A549 (cell line): Measurements from ENCODE around the gene PTMS. TPM values are rescaled to one million over a fixed set of nuclear protein-coding genes. Genes with fewer than 3 reads are reported as not detected.

Source experiments
- ATAC-seq, 2 experiments: fragments of 200-7000 bp in 1 of 2; fragments of >200 bp in 1 of 2; cut with Nextera tagmentation in 1 of 2; cut with Tn5 transposase in 1 of 2; 3 replicates each; pipeline versions ENCODE4 v1.8.0 to v1.9.1; 2018 to 2020; ENCODE audit warnings: mild to moderate bottlenecking in 1 of 2, moderate library complexity in 1 of 2
- CTCF ChIA-PET: fragments of 300-600 bp; sonication (Branson Sonifier 250); formaldehyde crosslinking; extraction: SDS; loops from one replicate; lab custom pipeline; 2021; ENCODE audit warnings: antibody characterized with exemption, inconsistent platforms; lab: Yijun Ruan, JAX
- POLR2A ChIA-PET: fragments of 350-600 bp; formaldehyde crosslinking; extraction: SDS; loops from one replicate; lab custom pipeline; 2021; ENCODE audit warnings: antibody characterized with exemption, inconsistent platforms; lab: Yijun Ruan, JAX
- DNase-seq, 2 experiments: peaks; one replicate each; pipeline versions ENCODE4 v3.0.0 to v3.0.0-alpha.2; 2011 to 2016; ENCODE audit warnings: low read depth in 1 of 2, low spot score in 1 of 2
- FAIRE-seq: peaks from 2 replicates; lab custom pipeline; 2011; peaks lifted over from hg19 to GRCh38; lab: Jason Lieb, UNC
- H3K27ac ChIP-seq, 2 experiments: fragments of >200 bp; sonication (Bioruptor Twin); formaldehyde crosslinking; 3 replicates each; pipeline ENCODE4 v1.5.1; 2016 to 2017
- H3K4me1 ChIP-seq: fragments of >200 bp; sonication (Bioruptor Twin); formaldehyde crosslinking; 3 replicates; pipeline ENCODE4 v1.6.1; 2016
- H3K4me2 ChIP-seq: fragments of >200 bp; sonication (Bioruptor Twin); formaldehyde crosslinking; 3 replicates; pipeline ENCODE4 v1.6.1; 2016
- H3K4me3 ChIP-seq: fragments of >200 bp; sonication (Bioruptor Twin); formaldehyde crosslinking; 3 replicates; pipeline ENCODE4 v1.5.1; 2016
- H3K9me3 ChIP-seq: fragments of >200 bp; sonication (Bioruptor Twin); formaldehyde crosslinking; 3 replicates; pipeline ENCODE4 v1.6.1; 2016
- BHLHE40 ChIP-seq: IDR thresholded peaks from 2 replicates; pipeline ENCODE4 v1.6.1; 2012; ENCODE audit warnings: low read depth, low read length, inconsistent platforms
- CHD2 ChIP-seq: fragments of 150-350 bp; IDR thresholded peaks from 2 replicates; pipeline ENCODE4 v1.6.1; 2014; ENCODE audit warnings: low read length; ENCODE audit not compliant: partially characterized antibody
- EHMT2 ChIP-seq: fragments of 200-600 bp; sonication (generic); IDR thresholded peaks from 2 replicates; pipeline ENCODE4 v1.6.1; 2016; ENCODE audit warnings: antibody characterized with exemption, low read depth, mild to moderate bottlenecking, moderate library complexity
- ELK1 ChIP-seq: fragments of 150-350 bp; IDR thresholded peaks from 2 replicates; pipeline ENCODE4 v1.6.1; 2014; ENCODE audit warnings: low read depth, mild to moderate bottlenecking, low read length
- EP300 ChIP-seq, 2 experiments: fragments of >200 bp; sonication (Bioruptor Twin); formaldehyde crosslinking; IDR thresholded peaks; 2 replicates in 1 of 2; 3 replicates in 1 of 2; pipeline ENCODE4 v1.6.1; 2016 to 2017
- FOSL2 ChIP-seq, 2 experiments: fragments of 450-650 bp in 1 of 2; fragments of >200 bp in 1 of 2; sonication (Bioruptor Twin) in 1 of 2; formaldehyde crosslinking; IDR thresholded peaks; 2 replicates each; pipeline versions ENCODE4 v1.5.0 to v1.6.1; 2016 to 2020; ENCODE audit warnings: mild to moderate bottlenecking in 1 of 2, moderate library complexity in 1 of 2
- HES2 ChIP-seq: fragments of >200 bp; sonication (Bioruptor Twin); formaldehyde crosslinking; IDR thresholded peaks from 2 replicates; pipeline ENCODE4 v1.6.1; 2016
- HEYL ChIP-seq: fragments of 250-450 bp; sonication (Bioruptor Pico); IDR thresholded peaks from 2 replicates; pipeline ENCODE4 v1.8.0; 2021; ENCODE audit warnings: mild to moderate bottlenecking, moderate library complexity
- HMGXB4 ChIP-seq: fragments of 250-450 bp; sonication (Bioruptor Pico); IDR thresholded peaks from 2 replicates; pipeline ENCODE4 v1.5.0; 2021; ENCODE audit warnings: mild to moderate bottlenecking, moderate library complexity, borderline replicate concordance
- HOXA7 ChIP-seq: fragments of 250-450 bp; sonication (Bioruptor Pico); IDR thresholded peaks from 2 replicates; pipeline ENCODE4 v1.5.0; 2020; ENCODE audit warnings: mild to moderate bottlenecking, moderate library complexity
- HOXB13 ChIP-seq: fragments of 250-450 bp; sonication (Bioruptor Pico); IDR thresholded peaks from 2 replicates; pipeline ENCODE4 v1.5.0; 2020; ENCODE audit warnings: low read depth, mild to moderate bottlenecking, moderate library complexity
- HOXB5 ChIP-seq: fragments of 250-450 bp; sonication (Bioruptor Pico); IDR thresholded peaks from 2 replicates; pipeline ENCODE4 v1.5.0; 2020; ENCODE audit warnings: mild to moderate bottlenecking, moderate library complexity
- KDM1A ChIP-seq: fragments of 200-600 bp; sonication (generic); IDR thresholded peaks from 2 replicates; pipeline ENCODE4 v1.6.1; 2016; ENCODE audit warnings: low read depth, mild to moderate bottlenecking
- MAFK ChIP-seq: fragments of 450-650 bp; IDR thresholded peaks from 2 replicates; pipeline ENCODE4 v1.6.1; 2014; ENCODE audit not compliant: partially characterized antibody
- MAX ChIP-seq: IDR thresholded peaks from 2 replicates; pipeline ENCODE4 v1.6.1; 2012
- MAZ ChIP-seq: fragments of 150-350 bp; IDR thresholded peaks from 2 replicates; pipeline ENCODE4 v1.6.1; 2014; ENCODE audit warnings: antibody characterized with exemption, low read depth, low read length, borderline replicate concordance
- NFE2L2 ChIP-seq: fragments of 150-350 bp; conservative IDR thresholded peaks from 2 replicates; pipeline ENCODE4 v1.6.1; 2014; ENCODE audit warnings: low read length
- NPAS2 ChIP-seq: fragments of 250-450 bp; sonication (Bioruptor Pico); IDR thresholded peaks from 2 replicates; pipeline ENCODE4 v1.8.0; 2022; ENCODE audit warnings: mild to moderate bottlenecking, moderate library complexity, borderline replicate concordance
- POLR2AphosphoS2 ChIP-seq: conservative IDR thresholded peaks from 2 replicates; pipeline ENCODE4 v1.6.1; 2012; ENCODE audit warnings: low read length, improper control_type of control experiment, inconsistent platforms
- RARB ChIP-seq: fragments of 250-450 bp; sonication (Bioruptor Pico); IDR thresholded peaks from 2 replicates; pipeline ENCODE4 v1.8.0; 2021; ENCODE audit warnings: mild to moderate bottlenecking, moderate library complexity
- RFX5 ChIP-seq: fragments of 450-650 bp; IDR thresholded peaks from 2 replicates; pipeline ENCODE4 v1.7.1; 2014; ENCODE audit warnings: antibody characterized with exemption, mild to moderate bottlenecking, moderate library complexity
- TFCP2L1 ChIP-seq: fragments of 250-450 bp; sonication (Bioruptor Pico); IDR thresholded peaks from 2 replicates; pipeline ENCODE4 v1.5.0; 2021; ENCODE audit warnings: mild to moderate bottlenecking
- TP53 ChIP-seq: fragments of 250-450 bp; sonication (Bioruptor Pico); IDR thresholded peaks from 2 replicates; pipeline ENCODE4 v1.5.0; 2021; ENCODE audit warnings: mild to moderate bottlenecking, moderate library complexity
- ZFP36 ChIP-seq: fragments of 450-650 bp; IDR thresholded peaks from 2 replicates; pipeline ENCODE4 v1.6.1; 2014; ENCODE audit warnings: borderline replicate concordance; ENCODE audit not compliant: partially characterized antibody
- ZSCAN20 ChIP-seq: fragments of 250-450 bp; sonication (Bioruptor Pico); IDR thresholded peaks from 2 replicates; pipeline ENCODE4 v1.8.0; 2022; ENCODE audit warnings: mild to moderate bottlenecking, moderate library complexity
- WGBS: methylation state at CpG from one replicate; pipeline ENCODE4 v1.1.6; 2017; ENCODE audit errors: missing lambda C conversion rate; 5-methylcytosine and 5-hydroxymethylcytosine counted together
- polyA plus RNA-seq, 4 experiments: library from polyadenylated mRNA; depleted of rRNA in 3 of 4; stranded (reverse); fragments of >200 nt; fragmentation: RNase III in 1 of 4; extraction: RNeasy Plus Mini Kit Qiagen cat#74134 plus additional on column Dnase treatment in 1 of 4; gene quantifications; 2 replicates in 3 of 4; 3 replicates in 1 of 4; pipeline ENCODE4 v1.2.3, GENCODE V29; 2011 to 2017

PTMS gene
- polyA plus RNA-seq, 2 of the 4 experiments (the other 2 are of a cell fraction) = 391 to 1,195 TPM

GRCh38 chr12:6778574-6779550, 12.7 kb downstream of the PTMS start (continued):
- no peak for TF ChIP-seq ELK1
- TF ChIP-seq HES2 = no peak
- TF ChIP-seq HOXA7 = no peak
- no peak for TF ChIP-seq TP53 (CRISPR knock-in tag)
- no peak for TF ChIP-seq HOXB13 (CRISPR knock-in tag)
- no peak for TF ChIP-seq FOSL2 (IDR thresholded peaks at IDR 0.05)
- 0 out of 2 replicates have a peak, but pooled peaks have one; percentile 3 for TF ChIP-seq FOSL2 (CRISPR knock-in tag; IDR thresholded peaks at IDR 0.05)
- no peak for TF ChIP-seq TFCP2L1 (CRISPR knock-in tag)
- peak; percentile 65; the same call in 1 of the 2 replicates for TF ChIP-seq BHLHE40
- TF ChIP-seq RFX5 = no peak
- TF ChIP-seq NPAS2 (CRISPR knock-in tag) = peak; percentile 79
- no peak for TF ChIP-seq ZSCAN20
- peak; percentile 56 for TF ChIP-seq CHD2
- no peak for TF ChIP-seq MAFK
- TF ChIP-seq NFE2L2 = no peak
- 0 out of 2 replicates have a peak, but pooled peaks have one; percentile 56 for TF ChIP-seq HMGXB4
- TF ChIP-seq MAX = peak; percentile 83
- no peak for TF ChIP-seq POLR2AphosphoS2
- TF ChIP-seq MAZ = peak; percentile 65; the same call in 1 of the 2 replicates

GRCh38 chr12:6779708-6780432, 13.7 kb downstream of the PTMS start:
- Histone ChIP-seq H3K4me3 (no peak overlapping the region), H3K4me2 (no peak overlapping the region), H3K27ac (no peak overlapping the region), H3K9me3 (no peaks in the 10 kb centered on the region), H3K4me1 (peaks cover 15% of the 10 kb centered on the region; the same call in 2 of the 3 replicates)
- TF ChIP-seq EHMT2 (no peak), MAZ (no peak), POLR2AphosphoS2 (no peak), RARB (CRISPR knock-in tag) (no peak), NPAS2 (CRISPR knock-in tag) (no peak), HOXB5 (no peak), ZFP36 (no peak), CHD2 (no peak), HEYL (CRISPR knock-in tag) (no peak), HMGXB4 (no peak), KDM1A (no peak), ELK1 (no peak), EP300 (IDR thresholded peaks at IDR 0.05) (no peak)
- WGBS = 63% methylated on average over 6 of the region's 6 CpGs
- POLR2A ChIA-PET = interaction anchor here (0.6 to 2.8 kb wide), 3 partner anchors 14 to 104 kb away, joined by 3 to 22 read pairs (median 8); partner anchors contain the start of genes MLF2 and PTMS
- ATAC-seq = no peak
- CTCF ChIA-PET = interaction anchor here (0.6 to 26.0 kb wide), 18 partner anchors 9 to 904 kb away, joined by 3 to 670 read pairs (median 4); partner anchors contain the start of genes GPR162, LAG3, MLF2 and P3H3
- no peak for DNase-seq
- no peak for FAIRE-seq
